ENCODE measurements around the gene PRKAA1.

- no peak for TF ChIP-seq ZNF768 (tag by site-specific recombination; IDR thresholded peaks at IDR 0.05)
- no peak for TF ChIP-seq CTCF (tag by site-specific recombination; IDR thresholded peaks at IDR 0.05)
- TF ChIP-seq ZBTB8A (tag by site-specific recombination; IDR thresholded peaks at IDR 0.05), result no peak
- TF ChIP-seq ZFP37 (tag by site-specific recombination; IDR thresholded peaks at IDR 0.05), result no peak
- no peak for TF ChIP-seq ZNF580 (tag by site-specific recombination; IDR thresholded peaks at IDR 0.05)
- no peak for TF ChIP-seq ZBTB21 (tag by site-specific recombination; IDR thresholded peaks at IDR 0.05)
- no peak for TF ChIP-seq ZNF302 (tag by site-specific recombination; IDR thresholded peaks at IDR 0.05; ENCODE audit: low read depth)
- TF ChIP-seq PATZ1 (tag by site-specific recombination; IDR thresholded peaks at IDR 0.05), result no peak
- TF ChIP-seq ZNF776 (tag by site-specific recombination; IDR thresholded peaks at IDR 0.05; ENCODE audit: borderline replicate concordance), result no peak
- no peak for TF ChIP-seq ZNF626 (tag by site-specific recombination; IDR thresholded peaks at IDR 0.05)
- TF ChIP-seq YY1 (tag by site-specific recombination; IDR thresholded peaks at IDR 0.05), result no peak
These were observed 17.3 kb downstream of the PRKAA1 start for GRCh38 chr5:40780858-40781257.

Data from HEK293 (cell line).